HG03442 (cell line): ENCODE measurements around the gene EDNRA.
A peak's percentile ranks its signal among the peaks of the same experiment; 100 is the strongest.

Experiments used
- ATAC-seq: cut with Tn5 transposase; IDR thresholded peaks from one replicate; pipeline ENCODE4 v1.9.1; 2021; ENCODE audit warnings: mild to moderate bottlenecking, moderate library complexity; ENCODE audit not compliant: unreplicated experiment

EDNRA gene

DNA sequence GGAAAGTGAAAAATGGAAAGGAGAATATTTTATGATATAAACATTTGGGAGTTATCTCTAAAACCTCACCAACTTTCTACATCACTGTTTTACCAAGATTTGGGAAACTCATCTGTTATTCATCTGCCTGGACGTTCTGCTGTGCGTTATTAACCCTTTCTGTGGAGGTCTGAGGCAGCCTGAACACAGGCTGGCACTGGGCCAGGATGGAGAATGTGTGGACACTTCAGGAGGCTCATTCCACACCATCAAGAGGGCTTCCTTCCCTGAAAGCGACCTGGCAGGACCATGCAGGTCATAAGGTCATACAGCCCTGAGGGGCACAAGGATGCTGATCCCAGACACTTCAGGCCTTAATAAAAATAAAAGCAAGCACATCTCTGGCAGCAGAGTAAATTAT is 105.1 kb downstream of the EDNRA start:
- ATAC-seq = no peak

DNA sequence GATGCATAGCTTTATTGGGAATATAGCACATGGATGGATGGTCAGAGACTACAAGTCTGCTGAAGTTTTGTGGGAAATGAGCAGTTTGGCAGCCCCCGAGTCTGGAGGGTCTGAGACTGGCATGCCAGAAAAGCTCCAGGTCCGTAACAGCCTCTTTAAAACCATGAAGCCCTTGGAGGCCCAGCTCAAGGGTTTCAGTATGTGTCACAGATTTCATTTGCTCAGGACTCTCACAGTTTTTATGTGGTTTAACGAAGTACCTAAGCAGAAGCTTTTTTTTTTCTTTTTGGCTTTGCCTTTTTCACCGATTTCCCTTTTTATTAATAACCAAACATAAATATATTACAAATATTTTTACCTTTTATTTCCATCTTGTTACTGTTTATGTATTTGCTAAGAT is 105.7 kb downstream of the EDNRA start:
- ATAC-seq = peak; percentile 98

DNA sequence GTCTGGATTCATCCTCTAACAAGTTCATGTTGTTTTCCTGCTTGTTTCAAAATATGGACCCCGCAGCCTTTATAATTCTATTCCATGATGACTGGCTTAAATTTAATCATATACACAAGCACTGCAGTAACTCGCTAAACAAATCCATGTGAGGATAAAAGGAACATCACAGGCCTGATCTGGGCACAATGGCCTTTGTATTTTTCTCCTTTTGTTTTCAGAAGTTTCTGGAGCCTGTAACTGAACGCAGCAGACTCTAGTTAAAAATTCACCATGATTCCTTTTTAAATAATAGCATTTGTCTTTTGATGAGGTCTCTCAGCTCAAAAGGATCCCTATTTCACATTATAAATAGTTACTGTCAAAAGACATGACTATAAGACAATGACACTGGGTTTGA is 106.1 kb downstream of the EDNRA start:
- ATAC-seq = no peak

DNA sequence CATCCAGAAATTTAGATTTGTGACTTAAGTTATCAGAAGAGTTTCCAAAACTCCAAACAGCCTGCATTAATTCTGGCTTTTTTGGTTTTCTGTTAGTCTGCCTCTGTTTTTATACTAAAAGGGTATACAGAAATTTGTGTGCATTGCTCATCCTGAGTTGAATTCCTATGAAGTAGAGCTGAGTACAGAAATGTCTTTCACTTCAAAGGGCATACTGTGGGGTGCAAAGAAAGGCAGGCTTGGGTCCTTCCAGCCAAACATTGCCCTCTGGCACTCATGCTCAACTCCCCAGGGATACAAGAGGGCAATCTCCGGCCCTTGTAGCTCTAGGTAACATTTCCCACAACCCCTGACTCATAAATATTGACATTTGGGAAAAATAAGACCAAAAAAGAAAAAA is 108.7 kb downstream of the EDNRA start:
- no peak for ATAC-seq

DNA sequence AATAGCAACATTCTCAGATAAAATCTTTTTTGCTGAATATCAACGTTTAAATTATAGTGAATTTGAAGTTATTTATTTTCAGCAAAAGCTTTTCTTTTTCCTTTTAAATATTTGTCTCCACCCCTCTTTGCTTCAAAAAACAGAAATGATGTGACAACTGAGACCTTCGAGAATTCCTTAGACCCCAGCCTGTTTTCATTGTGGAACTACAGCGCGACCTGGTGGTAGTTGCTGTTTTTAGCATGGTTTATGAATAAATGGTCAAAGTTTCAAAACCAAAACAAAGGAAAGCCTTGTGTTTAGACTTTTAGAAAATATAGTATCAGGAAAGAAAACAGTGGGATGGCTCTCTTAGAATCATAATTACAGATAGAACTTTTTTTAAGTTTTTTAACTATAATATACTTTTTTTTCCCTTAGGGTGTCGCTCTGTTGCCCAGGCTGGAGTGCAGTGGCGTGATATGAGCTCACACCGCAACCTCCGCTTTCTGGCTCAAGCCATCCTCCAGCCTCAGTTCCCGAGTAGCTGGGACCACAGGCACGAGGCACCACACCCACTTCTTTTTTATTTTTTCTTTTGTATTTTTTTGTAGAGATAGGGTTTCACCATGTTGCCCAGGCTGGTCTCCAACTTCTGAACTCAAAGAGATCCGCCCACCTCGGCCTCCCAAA is 109.5 kb downstream of the EDNRA start:
- peak; percentile 51 for ATAC-seq

DNA sequence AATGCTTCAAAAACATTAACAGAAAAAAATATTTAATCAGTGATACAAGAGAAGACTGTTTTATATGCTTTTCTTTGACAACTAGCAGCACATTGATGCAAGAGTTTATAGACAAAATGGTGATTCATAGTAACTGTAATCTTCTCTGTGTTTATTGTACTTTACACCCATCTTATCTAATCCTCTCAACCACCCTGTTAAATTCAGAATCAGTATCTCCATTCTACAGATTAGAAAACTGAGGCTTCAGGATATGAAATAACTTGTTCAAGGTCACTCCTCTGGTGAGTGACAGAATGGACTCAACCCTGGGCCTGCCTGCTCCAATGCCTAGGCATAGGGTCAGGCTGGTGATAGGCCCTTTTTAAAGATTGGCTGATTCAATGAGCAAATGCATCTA is 110.2 kb downstream of the EDNRA start:
- ATAC-seq = no peak

DNA sequence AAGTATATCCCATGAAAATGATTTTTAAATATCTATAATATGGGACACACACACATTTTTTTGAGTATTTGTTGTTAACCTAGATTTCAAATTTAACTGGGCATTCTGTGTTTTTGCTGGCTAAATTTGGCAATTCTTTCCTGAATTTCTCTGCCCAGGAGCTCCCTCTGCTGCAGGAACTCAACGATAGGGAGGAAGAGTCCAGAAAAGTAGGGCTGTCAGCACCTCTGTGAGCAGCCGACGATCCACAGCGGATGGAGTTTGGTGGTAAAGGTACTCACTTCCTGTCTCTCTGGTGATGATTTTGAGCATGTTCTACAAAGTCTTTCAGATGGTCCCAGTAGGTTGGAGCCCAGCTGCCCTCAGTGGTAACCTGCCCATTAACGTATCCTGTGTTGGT is 113.2 kb downstream of the EDNRA start:
- no peak for ATAC-seq
